GM21619 (cell line): ENCODE results near the gene HERC5.
"Not testable (repeated sequence)": the region's sequence is repeated elsewhere in the genome, so short reads cannot be mapped to it uniquely, and the experiment has no call there.

Experiments
- ATAC-seq: cut with Tn5 transposase; IDR thresholded peaks from one replicate; pipeline ENCODE4 v1.9.1; 2021; ENCODE audit not compliant: unreplicated experiment

Gene HERC5

GRCh38 chr4:88447371-88448095 is 9.4 kb upstream of the HERC5 start:
- ATAC-seq, result no peak

- ATAC-seq, result not testable (repeated sequence)
Measured at GRCh38 chr4:88448211-88448765, 8.6 kb upstream of the HERC5 start.

- ATAC-seq, result no peak
Measured at GRCh38 chr4:88448889-88449288, 8.0 kb upstream of the HERC5 start.

- ATAC-seq, result no peak
Measured at GRCh38 chr4:88449290-88449689, 7.6 kb upstream of the HERC5 start.

- no peak for ATAC-seq
Measured at GRCh38 chr4:88451205-88451604, 5.7 kb upstream of the HERC5 start.

GRCh38 chr4:88452912-88453311 is 4.0 kb upstream of the HERC5 start:
- no peak for ATAC-seq

- ATAC-seq, result peak; percentile 34
Measured at GRCh38 chr4:88457307-88458103, 586 bp downstream of the HERC5 start.

- ATAC-seq, result no peak
Measured at GRCh38 chr4:88458104-88458740, 1.3 kb downstream of the HERC5 start.

GRCh38 chr4:88465653-88466192 is 8.8 kb downstream of the HERC5 start:
- ATAC-seq, result no peak

GRCh38 chr4:88467392-88467791 is 10.5 kb downstream of the HERC5 start:
- no peak for ATAC-seq

- ATAC-seq, result no peak
Measured at GRCh38 chr4:88477229-88477860, 20.4 kb downstream of the HERC5 start.

- ATAC-seq, result no peak
Measured at GRCh38 chr4:88478247-88478646, 21.3 kb downstream of the HERC5 start.

- no peak for ATAC-seq
Measured at GRCh38 chr4:88481537-88481936, 24.6 kb downstream of the HERC5 start.

GRCh38 chr4:88489100-88489761 is 32.3 kb downstream of the HERC5 start:
- no peak for ATAC-seq

GRCh38 chr4:88497859-88498409 is 41.0 kb downstream of the HERC5 start:
- ATAC-seq, result no peak

- no peak for ATAC-seq
Measured at GRCh38 chr4:88503344-88503743, 46.4 kb downstream of the HERC5 start.

GRCh38 chr4:88511236-88511635 is 54.3 kb downstream of the HERC5 start:
- no peak for ATAC-seq

- ATAC-seq, result no peak
Measured at GRCh38 chr4:88514557-88515511, 57.9 kb downstream of the HERC5 start.

GRCh38 chr4:88516746-88517145 is 59.8 kb downstream of the HERC5 start:
- no peak for ATAC-seq
